MM.1S (cell line): ENCODE measurements around the gene RARG.

Source experiments
- DNase-seq: peaks from one replicate; pipeline ENCODE4 v3.0.0-alpha.2; 2015
- H2AFZ ChIP-seq: fragments of 300-600 bp; sonication (generic); 2 replicates; pipeline ENCODE4 v1.6.0; 2016; ENCODE audit warnings: antibody characterized with exemption, low read length
- H3F3A ChIP-seq: fragments of 300-600 bp; sonication (generic); 2 replicates; pipeline ENCODE4 v1.6.1; 2016; ENCODE audit warnings: mild to moderate bottlenecking, antibody characterized with exemption, low read length, moderate library complexity, mixed read lengths; ENCODE audit not compliant: insufficient read depth
- H3K27ac ChIP-seq: fragments of 300-600 bp; sonication (generic); 2 replicates; pipeline ENCODE4 v1.5.1; 2016; ENCODE audit warnings: mild to moderate bottlenecking, low read length
- H3K27me3 ChIP-seq: fragments of 300-600 bp; sonication (generic); replicated peaks from 2 replicates; pipeline ENCODE4 v1.6.0; 2016; ENCODE audit warnings: low read length; ENCODE audit not compliant: insufficient read depth
- H3K36me3 ChIP-seq: fragments of 300-600 bp; sonication (generic); replicated peaks from 2 replicates; pipeline ENCODE4 v1.6.1; 2016; ENCODE audit warnings: mild to moderate bottlenecking, low read length, mixed read lengths; ENCODE audit not compliant: insufficient read depth
- H3K4me1 ChIP-seq: fragments of 300-600 bp; sonication (generic); 2 replicates; pipeline ENCODE4 v1.6.1; 2016; ENCODE audit warnings: low read length, mixed read lengths
- H3K4me2 ChIP-seq: fragments of 300-600 bp; sonication (generic); 2 replicates; pipeline ENCODE4 v1.6.0; 2016; ENCODE audit warnings: low read depth, low read length
- H3K4me3 ChIP-seq: fragments of 300-600 bp; sonication (generic); 2 replicates; pipeline ENCODE4 v1.5.1; 2016; ENCODE audit warnings: low read length, mixed read lengths
- H3K79me2 ChIP-seq: fragments of 300-600 bp; sonication (generic); 2 replicates; pipeline ENCODE4 v1.6.1; 2016; ENCODE audit warnings: mixed run types, low read length, mixed read lengths
- H3K9ac ChIP-seq: fragments of 300-600 bp; sonication (generic); 2 replicates; pipeline ENCODE4 v1.6.1; 2016; ENCODE audit warnings: low read length, mixed read lengths
- H3K9me2 ChIP-seq: fragments of 300-600 bp; sonication (generic); replicated peaks from 2 replicates; pipeline ENCODE4 v1.6.1; 2016; ENCODE audit warnings: mild to moderate bottlenecking, low read length, mixed read lengths; ENCODE audit not compliant: insufficient read depth
- H3K9me3 ChIP-seq: fragments of 300-600 bp; sonication (generic); replicated peaks from 2 replicates; pipeline ENCODE4 v1.6.1; 2016; ENCODE audit warnings: mild to moderate bottlenecking, low read length, mixed read lengths; ENCODE audit not compliant: insufficient read depth
- H4K20me1 ChIP-seq: fragments of 300-600 bp; sonication (generic); 2 replicates; pipeline ENCODE4 v1.6.1; 2016; ENCODE audit warnings: mild to moderate bottlenecking, low read length, moderate library complexity, mixed read lengths; ENCODE audit not compliant: insufficient read depth
- EZH2 ChIP-seq: fragments of 300-600 bp; sonication (generic); optimal IDR thresholded peaks from 2 replicates; pipeline ENCODE3; 2017; ENCODE audit warnings: low read depth, mild to moderate bottlenecking, antibody characterized with exemption, low read length, mixed read lengths
- EZH2phosphoT487 ChIP-seq: fragments of 300-600 bp; sonication (generic); IDR thresholded peaks from 2 replicates; pipeline ENCODE4 v1.6.1; 2018; ENCODE audit warnings: antibody characterized with exemption, low read length
- TF ChIP-seq, protein P1 (sequence below): fragments of 300-600 bp; sonication (generic); IDR thresholded peaks from 2 replicates; pipeline ENCODE4 v1.5.1; 2016; ENCODE audit warnings: antibody characterized with exemption, low read length, mixed read lengths

RARG gene

DNA sequence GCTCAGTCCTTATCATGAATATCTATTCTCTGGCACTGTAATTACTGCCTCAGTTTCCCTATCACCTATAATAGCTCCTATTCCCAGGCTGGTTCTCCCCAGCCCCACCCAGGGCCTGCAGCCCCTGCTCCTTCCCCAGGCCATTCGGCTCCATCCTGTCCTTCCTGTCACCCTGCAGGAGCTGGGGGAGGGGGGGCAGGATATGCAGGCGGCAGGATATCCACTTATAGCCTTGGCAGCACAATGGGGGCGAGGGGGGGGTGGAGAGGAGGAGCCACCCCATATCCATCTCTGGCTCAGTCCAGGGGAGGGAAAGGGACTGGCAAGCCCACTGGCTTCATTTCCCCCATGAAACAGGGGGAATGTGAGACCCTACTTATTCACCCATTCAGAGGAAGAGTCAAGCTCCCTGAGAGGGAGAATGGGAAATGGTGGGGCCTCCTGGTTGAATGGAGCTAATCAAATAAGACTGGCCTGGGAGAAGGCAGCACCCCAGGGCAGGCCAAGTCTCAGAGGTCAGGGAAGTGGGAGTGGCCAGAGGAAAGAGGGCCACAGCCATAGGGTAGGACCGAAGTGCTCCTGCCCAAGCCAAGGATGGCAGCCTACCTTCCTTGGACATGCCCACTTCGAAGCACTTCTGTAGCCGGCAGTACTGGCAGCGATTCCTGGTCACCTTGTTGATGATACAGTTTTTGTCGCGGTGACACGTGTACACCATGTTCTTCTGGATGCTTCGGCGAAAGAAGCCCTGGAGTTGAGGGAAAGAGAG is 17.1 kb downstream of the RARG start:
- Histone ChIP-seq H3K4me2 (no peak overlapping the region), H3K4me1 (peaks cover 27% of the 10 kb centered on the region), H2AFZ (no peak overlapping the region), H3K36me3 (no peaks in the 10 kb centered on the region), H3F3A (peaks cover 21% of the 10 kb centered on the region), H4K20me1 (no peaks in the 10 kb centered on the region), H3K9me2 (no peaks in the 10 kb centered on the region), H3K9me3 (no peaks in the 10 kb centered on the region), H3K4me3 (no peak overlapping the region), H3K9ac (no peak overlapping the region), H3K27me3 (no peaks in the 10 kb centered on the region), H3K27ac (no peak overlapping the region), H3K79me2 (peaks cover 49% of the 10 kb centered on the region)
- no peak for DNase-seq
- TF ChIP-seq, protein P1, sequence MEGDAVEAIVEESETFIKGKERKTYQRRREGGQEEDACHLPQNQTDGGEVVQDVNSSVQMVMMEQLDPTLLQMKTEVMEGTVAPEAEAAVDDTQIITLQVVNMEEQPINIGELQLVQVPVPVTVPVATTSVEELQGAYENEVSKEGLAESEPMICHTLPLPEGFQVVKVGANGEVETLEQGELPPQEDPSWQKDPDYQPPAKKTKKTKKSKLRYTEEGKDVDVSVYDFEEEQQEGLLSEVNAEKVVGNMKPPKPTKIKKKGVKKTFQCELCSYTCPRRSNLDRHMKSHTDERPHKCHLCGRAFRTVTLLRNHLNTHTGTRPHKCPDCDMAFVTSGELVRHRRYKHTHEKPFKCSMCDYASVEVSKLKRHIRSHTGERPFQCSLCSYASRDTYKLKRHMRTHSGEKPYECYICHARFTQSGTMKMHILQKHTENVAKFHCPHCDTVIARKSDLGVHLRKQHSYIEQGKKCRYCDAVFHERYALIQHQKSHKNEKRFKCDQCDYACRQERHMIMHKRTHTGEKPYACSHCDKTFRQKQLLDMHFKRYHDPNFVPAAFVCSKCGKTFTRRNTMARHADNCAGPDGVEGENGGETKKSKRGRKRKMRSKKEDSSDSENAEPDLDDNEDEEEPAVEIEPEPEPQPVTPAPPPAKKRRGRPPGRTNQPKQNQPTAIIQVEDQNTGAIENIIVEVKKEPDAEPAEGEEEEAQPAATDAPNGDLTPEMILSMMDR, result no peak
- TF ChIP-seq EZH2 (no peak), EZH2phosphoT487 (no peak)

DNA sequence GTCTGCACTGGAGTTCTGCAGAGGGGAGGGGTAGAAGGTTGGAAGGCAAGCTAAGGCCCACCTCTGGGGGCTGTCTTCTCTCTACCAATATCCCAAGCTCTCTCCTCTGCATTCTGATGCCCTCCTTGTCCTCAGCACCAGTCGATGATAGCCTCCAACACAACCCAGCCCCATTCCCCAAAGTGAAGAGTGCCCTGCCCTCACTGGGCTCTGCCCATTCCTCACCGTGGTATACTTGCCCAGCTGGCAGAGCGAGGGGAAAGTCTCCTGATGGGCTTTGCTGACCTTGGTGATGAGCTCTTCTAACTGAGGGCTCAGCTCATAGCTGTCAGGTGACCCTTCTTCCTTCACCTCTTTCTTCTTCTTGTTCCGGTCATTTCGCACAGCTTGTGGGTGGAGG is 17.8 kb downstream of the RARG start:
- no peak for DNase-seq
- TF ChIP-seq EZH2phosphoT487, result no peak
- TF ChIP-seq EZH2, result no peak
- TF ChIP-seq, protein P1, result no peak
- no peaks in the 10 kb centered on the region for H3K36me3 ChIP-seq
- H3K9me3 ChIP-seq, result no peaks in the 10 kb centered on the region
- no peak overlapping the region for H3K4me2 ChIP-seq
- peaks cover 27% of the 10 kb centered on the region for H3F3A ChIP-seq
- H3K4me1 ChIP-seq, result peaks cover 25% of the 10 kb centered on the region; the same call in 1 of the 2 replicates
- H3K27ac ChIP-seq, result no peak overlapping the region
- H3K9me2 ChIP-seq, result no peaks in the 10 kb centered on the region
- H2AFZ ChIP-seq, result no peak overlapping the region
- H3K4me3 ChIP-seq, result no peak overlapping the region
- no peak overlapping the region for H3K9ac ChIP-seq
- no peaks in the 10 kb centered on the region for H4K20me1 ChIP-seq
- peaks cover 49% of the 10 kb centered on the region for H3K79me2 ChIP-seq
- no peaks in the 10 kb centered on the region for H3K27me3 ChIP-seq

DNA sequence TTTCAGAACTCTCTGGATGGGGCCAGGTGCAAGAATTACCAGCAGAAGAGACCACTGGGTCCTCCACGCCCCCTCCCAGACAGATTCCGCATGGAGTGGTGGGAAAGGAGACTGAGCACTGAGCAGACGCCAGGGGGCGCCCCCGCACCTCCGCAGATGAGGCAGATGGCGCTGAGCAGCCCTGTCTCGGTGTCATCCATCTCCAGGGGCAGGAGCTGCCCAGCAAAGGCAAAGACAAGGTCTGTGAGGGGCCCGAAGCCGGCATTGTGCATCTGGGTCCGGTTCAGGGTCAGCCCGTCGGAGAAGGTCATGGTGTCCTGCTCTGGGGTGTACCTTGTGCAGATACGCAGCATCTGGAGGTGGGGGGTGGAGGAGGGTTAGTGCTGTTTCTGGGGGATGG is 18.7 kb downstream of the RARG start:
- Histone ChIP-seq H3F3A (peaks cover 35% of the 10 kb centered on the region), H3K4me2 (no peak overlapping the region), H3K4me3 (no peak overlapping the region), H3K27me3 (no peaks in the 10 kb centered on the region), H2AFZ (no peak overlapping the region), H3K27ac (no peak overlapping the region), H3K79me2 (peaks cover 52% of the 10 kb centered on the region), H3K9ac (no peak overlapping the region), H3K4me1 (peaks cover 27% of the 10 kb centered on the region), H3K9me2 (no peaks in the 10 kb centered on the region), H4K20me1 (no peaks in the 10 kb centered on the region), H3K36me3 (no peaks in the 10 kb centered on the region), H3K9me3 (no peaks in the 10 kb centered on the region)
- TF ChIP-seq EZH2, result no peak
- TF ChIP-seq EZH2phosphoT487, result no peak
- TF ChIP-seq, protein P1, result peak; percentile 95
- DNase-seq, result peak; percentile 81
